Measurements from ENCODE around the gene TNC.

TNC gene

DNA sequence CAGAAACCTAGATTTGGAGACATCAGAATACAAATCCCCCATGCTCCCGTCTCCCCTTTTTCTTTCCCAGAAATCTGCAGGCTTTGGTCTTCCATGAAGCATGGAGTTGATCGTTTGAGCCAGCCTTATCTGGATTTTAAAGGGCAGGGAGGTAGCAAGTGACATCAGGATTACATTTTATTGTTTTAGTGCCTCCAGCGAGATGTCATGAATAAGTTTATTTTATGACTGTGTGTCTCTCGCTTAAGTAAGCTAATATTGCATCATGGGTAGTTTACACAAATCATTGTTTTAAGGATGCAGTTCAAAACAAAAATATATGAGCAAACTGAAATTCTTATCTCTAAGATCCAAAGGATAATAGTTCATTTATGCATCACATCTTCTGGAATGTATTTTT is 136.9 kb downstream of the TNC start:
- H3K4me1 ChIP-seq (ENCODE audit: control insufficient read depth, insufficient read depth, low read length, poor library complexity, severe bottlenecking), result no peaks in the 10 kb centered on the region
- WGBS, 2 experiments (ENCODE audit: insufficient coverage in 2 of 2), result 83 to 88% methylated on average over 1 to 3 of the region's 4 CpGs
- H3K27ac ChIP-seq (ENCODE audit: low read depth, low read length, severe bottlenecking), result no peak overlapping the region
- H3K9me3 ChIP-seq (ENCODE audit: control insufficient read depth, low read length), result no peaks in the 10 kb centered on the region
- H3K36me3 ChIP-seq (ENCODE audit: control insufficient read depth, insufficient read depth, low read length), result no peaks in the 10 kb centered on the region
- H3K4me3 ChIP-seq (ENCODE audit: extremely low read depth, insufficient read depth, low read length, poor library complexity, severe bottlenecking), result no peak overlapping the region

DNA sequence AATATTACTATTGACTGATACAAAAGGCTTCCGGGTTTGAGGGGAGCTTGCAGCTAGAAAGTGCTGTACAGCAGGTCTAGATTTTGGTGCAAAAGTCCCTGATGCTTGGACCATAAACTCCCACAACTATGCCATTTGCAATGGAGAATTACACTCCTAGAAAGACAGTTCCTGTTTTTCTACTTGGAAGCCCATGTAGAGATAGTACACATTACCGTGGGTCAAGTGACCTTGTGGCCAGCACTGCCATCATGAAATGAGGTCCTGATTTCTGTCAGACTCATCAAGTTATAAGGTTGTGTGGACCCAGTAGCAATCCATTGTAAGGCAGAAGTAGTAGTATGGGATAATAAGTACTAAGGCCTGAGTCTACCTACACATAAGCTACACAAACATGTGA is 144.7 kb downstream of the TNC start:
- 63 to 100% methylated on average over 1 of the region's 2 CpGs for WGBS, 2 experiments (ENCODE audit: insufficient coverage in 2 of 2)
- peaks cover 6% of the 10 kb centered on the region for H3K4me1 ChIP-seq (ENCODE audit: control insufficient read depth, insufficient read depth, low read length, poor library complexity, severe bottlenecking)
- H3K27ac ChIP-seq (ENCODE audit: low read depth, low read length, severe bottlenecking), result no peak overlapping the region
- H3K9me3 ChIP-seq (ENCODE audit: control insufficient read depth, low read length), result no peaks in the 10 kb centered on the region
- no peak overlapping the region for H3K4me3 ChIP-seq (ENCODE audit: extremely low read depth, insufficient read depth, low read length, poor library complexity, severe bottlenecking)
- H3K36me3 ChIP-seq (ENCODE audit: control insufficient read depth, insufficient read depth, low read length), result no peaks in the 10 kb centered on the region

DNA sequence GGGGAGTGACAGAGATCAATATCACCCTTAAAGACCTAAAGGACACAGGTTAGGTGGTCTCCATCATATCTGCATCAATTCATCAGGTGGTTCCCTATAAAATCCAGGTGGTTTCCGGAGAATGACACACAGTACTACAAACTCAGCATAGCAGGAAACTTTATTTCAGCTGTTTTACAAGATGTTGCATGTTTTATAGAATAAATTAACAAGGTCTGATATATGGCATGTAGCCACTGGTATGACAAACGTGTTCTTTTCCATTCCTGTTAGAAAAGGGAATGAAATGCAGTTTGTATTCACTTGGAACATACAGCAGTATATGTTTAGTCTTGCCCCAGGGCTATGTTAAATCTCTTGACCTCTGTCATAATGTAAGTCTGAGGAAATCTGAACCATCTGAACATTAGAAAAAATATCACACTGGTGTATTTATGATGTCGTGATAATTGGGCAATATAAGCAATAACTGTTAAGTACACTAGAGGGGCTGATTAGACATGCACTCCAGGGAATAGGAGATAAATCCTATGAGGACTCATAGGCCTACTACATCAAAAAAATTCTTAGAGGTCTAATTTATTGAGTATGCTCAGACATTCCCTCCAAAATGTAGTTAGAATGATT is 145.3 kb downstream of the TNC start:
- Histone ChIP-seq H3K9me3 (ENCODE audit: control insufficient read depth, low read length) (no peaks in the 10 kb centered on the region), H3K27ac (ENCODE audit: low read depth, low read length, severe bottlenecking) (no peak overlapping the region), H3K4me3 (ENCODE audit: extremely low read depth, insufficient read depth, low read length, poor library complexity, severe bottlenecking) (no peak overlapping the region), H3K36me3 (ENCODE audit: control insufficient read depth, insufficient read depth, low read length) (no peaks in the 10 kb centered on the region), H3K4me1 (ENCODE audit: control insufficient read depth, insufficient read depth, low read length, poor library complexity, severe bottlenecking) (peaks cover 6% of the 10 kb centered on the region)
- 80 to 100% methylated on average over 1 of the region's 3 CpGs for WGBS, 2 experiments (ENCODE audit: insufficient coverage in 2 of 2)
